Esophagus squamous epithelium (tissue), 5 donors: ENCODE results near the gene DOK1. TPM values are rescaled to one million over a fixed set of nuclear protein-coding genes. Genes with fewer than 3 reads are reported as not detected.

Experiments used
- DNase-seq: peaks from one replicate; lab custom pipeline; 2025; lab: John Stamatoyannopoulos, UW
- H3K27ac ChIP-seq, 4 donors: fragments of 200-600 bp; sonication (generic); one replicate each; pipeline ENCODE4 v1.5.1; 2016 to 2019; ENCODE audit warnings: mild to moderate bottlenecking in 1 of 4
- H3K27me3 ChIP-seq, 4 donors: fragments of 200-600 bp; sonication (generic); 1 replicate in 3 of 4; 2 replicates in 1 of 4; pipeline versions ENCODE4 v1.5.1 to v1.6.0; 2017 to 2021; ENCODE audit warnings: antibody characterized with exemption in 1 of 4
- H3K36me3 ChIP-seq, 3 donors: fragments of 200-600 bp; sonication (generic); one replicate each; pipeline ENCODE4 v1.5.1; 2016 to 2019
- H3K4me1 ChIP-seq, 3 donors: fragments of 200-600 bp; sonication (generic); one replicate each; pipeline ENCODE4 v1.5.1; 2017 to 2019
- H3K4me3 ChIP-seq, 4 donors: fragments of 200-600 bp; sonication (generic); 1 replicate in 3 of 4; 2 replicates in 1 of 4; pipeline ENCODE4 v1.5.1; 2016 to 2019; ENCODE audit warnings: mild to moderate bottlenecking in 2 of 4, moderate library complexity in 1 of 4
- H3K9me3 ChIP-seq, 3 donors: fragments of 200-600 bp; sonication (generic); one replicate each; pipeline ENCODE4 v1.5.1; 2016 to 2019
- CTCF ChIP-seq, 6 experiments: fragments of 450-650 bp in 4 of 6; fragments of 200-600 bp in 2 of 6; sonication (generic) in 2 of 6; IDR thresholded peaks; one replicate each; pipeline ENCODE4 v1.5.1; 2016 to 2019; ENCODE audit warnings: antibody characterized with exemption in 6 of 6, mild to moderate bottlenecking in 4 of 6, moderate library complexity in 4 of 6
- POLR2A ChIP-seq, 4 donors: fragments of 450-650 bp; IDR thresholded peaks; one replicate each; pipeline ENCODE4 v1.6.1; 2017; ENCODE audit warnings: antibody characterized with exemption in 4 of 4, mild to moderate bottlenecking in 4 of 4, moderate library complexity in 3 of 4
- WGBS, 2 donors: methylation state at CpG; one replicate each; pipeline ENCODE4 v1.1.5; 2018; 5-methylcytosine and 5-hydroxymethylcytosine counted together
- intact Hi-C: fragments of 100-400 bp; cut with DNase I; formaldehyde crosslinking; loops from one replicate; pipeline ENCODE4 v1.15.0; 2022
- total RNA-seq, 4 donors: library from RNA; depleted of rRNA; stranded (reverse); fragments of >200 nt; gene quantifications; one replicate each; pipeline ENCODE4 v1.1.0, GENCODE V29; 2016
- donor health status: DM: yes; HTN: yes; CAD: no.

The DOK1 gene
- total RNA-seq, result 1 to 10 TPM in 2 of 4 donors, under 1 TPM in 1, not detected in 1; 0.88 to 6.7 (median 3.0) TPM

GRCh38 chr2:74553892-74554819 lies at the start of gene DOK1, which contains the start of gene LOXL3:
TSS of gene DOK1 (plus strand) at chr2:74554720. CDS start at chr2:74554755, 35 bp downstream.
TSS of gene LOXL3 (minus strand) at chr2:74553942. CDS start at chr2:74552634, 1,308 bp downstream.
- peak within 1 kb of the TSS; percentile 73 to 89 (median 82) for H3K27ac ChIP-seq
- H3K36me3 ChIP-seq, result peaks cover 0 to 8% (median 0%) of the 10 kb centered on the region in 3 donors
- peak; percentile 22 for DNase-seq
- H3K4me1 ChIP-seq, result peaks cover 14 to 44% (median 17%) of the 10 kb centered on the region in 3 donors
- WGBS, 2 donors, result 0 to 5% methylated on average over 4 to 8 of the region's 73 CpGs
- peak within 1 kb of the TSS; percentile 45 to 70 (median 65) for H3K4me3 ChIP-seq
- H3K9me3 ChIP-seq, result no peaks in the 10 kb centered on the region
- intact Hi-C loops, result no loop called here
- peaks cover 0 to 43% (median 0%) of the 10 kb centered on the region in 4 donors for H3K27me3 ChIP-seq
- peak in 1 of 4 donors; percentile 47 for TF ChIP-seq POLR2A (IDR thresholded peaks at IDR 0.05)
- no peak for TF ChIP-seq CTCF (IDR thresholded peaks at IDR 0.05)

- Histone ChIP-seq H3K27me3 (peaks cover 0 to 56% (median 0%) of the 10 kb centered on the region in 4 donors), H3K4me3 (peak overlapping the region in 2 of 4 donors; percentile 69 to 86), H3K27ac (no peak overlapping the region), H3K36me3 (peaks cover 0 to 23% (median 9%) of the 10 kb centered on the region in 3 donors), H3K9me3 (no peaks in the 10 kb centered on the region), H3K4me1 (peaks cover 32 to 61% (median 37%) of the 10 kb centered on the region in 3 donors)
- no peak for TF ChIP-seq POLR2A (IDR thresholded peaks at IDR 0.05)
- TF ChIP-seq CTCF (IDR thresholded peaks at IDR 0.05), result no peak
- DNase-seq, result no peak
- intact Hi-C loops, result no loop called here
- 90 to 92% methylated on average over 12 to 13 of the region's 14 CpGs for WGBS, 2 donors
Observed at GRCh38 chr2:74505448-74506246, 48.9 kb upstream of the DOK1 start.

- Histone ChIP-seq H3K27ac (peak within 1 kb of the TSS; percentile 96 to 99 (median 97)), H3K4me3 (peak within 1 kb of the TSS; percentile 56 to 86 (median 72)), H3K36me3 (peaks cover 0 to 23% (median 9%) of the 10 kb centered on the region in 3 donors), H3K27me3 (peaks cover 0 to 56% (median 9%) of the 10 kb centered on the region in 4 donors), H3K9me3 (no peaks in the 10 kb centered on the region), H3K4me1 (peaks cover 26 to 56% (median 33%) of the 10 kb centered on the region in 3 donors)
- DNase-seq, result peak; percentile 89
- intact Hi-C loops, result no loop called here
- peak in 5 of 6 experiments; percentile 8 to 38 (median 20) for TF ChIP-seq CTCF (IDR thresholded peaks at IDR 0.05)
- peak in 3 of 4 donors; percentile 25 to 55 (median 30) for TF ChIP-seq POLR2A (IDR thresholded peaks at IDR 0.05)
- WGBS, 2 donors, result 1% methylated on average over 32 to 37 of the region's 56 CpGs
Observed at GRCh38 chr2:74507145-74507925, 47.2 kb upstream of the DOK1 start, which contains the start of gene PCGF1. TSS of gene PCGF1 (minus strand) at chr2:74507695. CDS start at chr2:74507668, 27 bp downstream.

- 15 to 38% methylated on average over 9 to 20 of the region's 38 CpGs for WGBS, 2 donors
- no peak for DNase-seq
- TF ChIP-seq CTCF (IDR thresholded peaks at IDR 0.05) (no peak), POLR2A (IDR thresholded peaks at IDR 0.05) (no peak)
Observed at GRCh38 chr2:74507926-74508520, 46.5 kb upstream of the DOK1 start.

More at GRCh38 chr2:74507926-74508520, 46.5 kb upstream of the DOK1 start:
- Histone ChIP-seq H3K4me1 (peaks cover 26 to 50% (median 28%) of the 10 kb centered on the region in 3 donors), H3K27me3 (peaks cover 5 to 56% (median 14%) of the 10 kb centered on the region in 4 donors), H3K4me3 (peak overlapping the region; percentile 56 to 86 (median 72)), H3K36me3 (peaks cover 0 to 23% (median 9%) of the 10 kb centered on the region in 3 donors), H3K27ac (peak overlapping the region; percentile 96 to 99 (median 97)), H3K9me3 (no peaks in the 10 kb centered on the region)
- intact Hi-C loops, result no loop called here
